ENCODE measurements around the gene CD177. TPM values are rescaled to one million over a fixed set of nuclear protein-coding genes. Genes with fewer than 3 reads are reported as not detected.

CD177 gene
- polyA plus RNA-seq, 2 of the 4 experiments (the other 2 are of a cell fraction): 0.03 to 0.05 TPM

- H3K4me3 ChIP-seq: no peak overlapping the region
- no peaks in the 10 kb centered on the region for H3K9me3 ChIP-seq
- H3K4me2 ChIP-seq: no peak overlapping the region
- 63% methylated on average over 2 of the region's 2 CpGs for WGBS (ENCODE audit: missing lambda C conversion rate)
- ChIA-PET POLR2A (no interaction called here), CTCF (interaction anchor here (1.1 kb wide), 1 partner anchor 762 kb away, joined by 3 read pairs; no protein-coding TSS in a partner anchor)
- FAIRE-seq (no peak), ATAC-seq (no peak), DNase-seq (ENCODE audit: low read depth in 1 of 2, low spot score in 1 of 2) (no peak)
- TF ChIP-seq ZC3H11A (IDR thresholded peaks at IDR 0.05) (no peak), EHMT2 (IDR thresholded peaks at IDR 0.05; ENCODE audit: low read depth) (no peak)
- H3K4me1 ChIP-seq: no peaks in the 10 kb centered on the region
- H3K27ac ChIP-seq: no peak overlapping the region
These were observed 23.5 kb upstream of the CD177 start for GRCh38 chr19:43329989-43330388.

- H3K4me2 ChIP-seq: no peak overlapping the region
- DNase-seq (ENCODE audit: low read depth in 1 of 2, low spot score in 1 of 2) (no peak), FAIRE-seq (no peak), ATAC-seq (no peak)
- WGBS (ENCODE audit: missing lambda C conversion rate): 50% methylated on average over 11 of the region's 11 CpGs
- TF ChIP-seq MAX (IDR thresholded peaks at IDR 0.05) (no peak), HMGXB4 (CRISPR knock-in tag; IDR thresholded peaks at IDR 0.05; ENCODE audit: borderline replicate concordance) (no peak), RFX5 (IDR thresholded peaks at IDR 0.05) (no peak), BCL3 (IDR thresholded peaks at IDR 0.05) (no peak)
- no peaks in the 10 kb centered on the region for H3K9me3 ChIP-seq
- H3K27ac ChIP-seq: no peak overlapping the region
- no peaks in the 10 kb centered on the region for H3K4me1 ChIP-seq
- ChIA-PET CTCF (interaction anchor here (1.1 kb wide), 1 partner anchor 95 kb away, joined by 3 read pairs; no protein-coding TSS in a partner anchor), POLR2A (no interaction called here)
- no peak overlapping the region for H3K4me3 ChIP-seq
These were observed 22.6 kb upstream of the CD177 start for GRCh38 chr19:43330726-43331434.

- DNase-seq (ENCODE audit: low read depth in 1 of 2, low spot score in 1 of 2): no peak
- no peaks in the 10 kb centered on the region for H3K9me3 ChIP-seq
- no peak overlapping the region for H3K4me3 ChIP-seq
- 61% methylated on average over 4 of the region's 4 CpGs for whole genome bisulfite sequencing (ENCODE audit: missing lambda C conversion rate)
- FAIRE-seq: no peak
- CTCF ChIA-PET: interaction anchor here (0.9 to 1.4 kb wide), 3 partner anchors 34 to 115 kb away, joined by 3 read pairs; no protein-coding TSS in a partner anchor
- no peak overlapping the region for H3K4me2 ChIP-seq
- POLR2A ChIA-PET: no interaction called here
- no peak overlapping the region for H3K27ac ChIP-seq
- no peak for ATAC-seq
- H3K4me1 ChIP-seq: no peaks in the 10 kb centered on the region
- TF ChIP-seq E2F6 (IDR thresholded peaks at IDR 0.05; ENCODE audit: borderline replicate concordance, low read depth) (no peak), ELK1 (IDR thresholded peaks at IDR 0.05; ENCODE audit: low read depth, low read length) (no peak), PBX3 (IDR thresholded peaks at IDR 0.05) (no peak), SMC3 (IDR thresholded peaks at IDR 0.05) (no peak), JUN (IDR thresholded peaks at IDR 0.05) (no peak), ESRRA (IDR thresholded peaks at IDR 0.05; ENCODE audit: borderline replicate concordance, low read length) (no peak), CBX2 (IDR thresholded peaks at IDR 0.05; ENCODE audit: borderline replicate concordance, low read depth) (no peak), CTCF (IDR thresholded peaks at IDR 0.05) (no peak), MAFK (IDR thresholded peaks at IDR 0.05; ENCODE audit: partially characterized antibody) (no peak), NPAS2 (CRISPR knock-in tag; IDR thresholded peaks at IDR 0.05; ENCODE audit: borderline replicate concordance) (no peak), EHF (CRISPR knock-in tag; IDR thresholded peaks at IDR 0.05) (no peak), HES2 (IDR thresholded peaks at IDR 0.05) (no peak), NR3C1 (IDR thresholded peaks at IDR 0.05) (no peak), MYC (IDR thresholded peaks at IDR 0.05; ENCODE audit: borderline replicate concordance, low read length) (no peak), TP53 (CRISPR knock-in tag; IDR thresholded peaks at IDR 0.05) (no peak), ZFP36 (IDR thresholded peaks at IDR 0.05; ENCODE audit: borderline replicate concordance, partially characterized antibody) (no peak), CBX8 (IDR thresholded peaks at IDR 0.05) (no peak), ZSCAN20 (CRISPR knock-in tag; IDR thresholded peaks at IDR 0.05) (no peak)
These were observed 22.0 kb upstream of the CD177 start for GRCh38 chr19:43331435-43332010.

Data from A549 (cell line).